Activated CD8-positive, alpha-beta memory T cell treated with anti-CD3 and anti-CD28 coated beads for 1 hour (primary cell): ENCODE data around the gene BSDC1.
"Not testable (repeated sequence)": the region's sequence is repeated elsewhere in the genome, so short reads cannot be mapped to it uniquely, and the experiment has no call there.

Experiments
- DNase-seq, 2 donors: peaks; one replicate each; pipeline ENCODE4 v3.0.0-alpha.2; 2020; ENCODE audit warnings: low read depth in 1 of 2; ENCODE audit errors: extremely low read depth in 1 of 2

Gene BSDC1, protein sequence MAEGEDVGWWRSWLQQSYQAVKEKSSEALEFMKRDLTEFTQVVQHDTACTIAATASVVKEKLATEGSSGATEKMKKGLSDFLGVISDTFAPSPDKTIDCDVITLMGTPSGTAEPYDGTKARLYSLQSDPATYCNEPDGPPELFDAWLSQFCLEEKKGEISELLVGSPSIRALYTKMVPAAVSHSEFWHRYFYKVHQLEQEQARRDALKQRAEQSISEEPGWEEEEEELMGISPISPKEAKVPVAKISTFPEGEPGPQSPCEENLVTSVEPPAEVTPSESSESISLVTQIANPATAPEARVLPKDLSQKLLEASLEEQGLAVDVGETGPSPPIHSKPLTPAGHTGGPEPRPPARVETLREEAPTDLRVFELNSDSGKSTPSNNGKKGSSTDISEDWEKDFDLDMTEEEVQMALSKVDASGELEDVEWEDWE

DNA sequence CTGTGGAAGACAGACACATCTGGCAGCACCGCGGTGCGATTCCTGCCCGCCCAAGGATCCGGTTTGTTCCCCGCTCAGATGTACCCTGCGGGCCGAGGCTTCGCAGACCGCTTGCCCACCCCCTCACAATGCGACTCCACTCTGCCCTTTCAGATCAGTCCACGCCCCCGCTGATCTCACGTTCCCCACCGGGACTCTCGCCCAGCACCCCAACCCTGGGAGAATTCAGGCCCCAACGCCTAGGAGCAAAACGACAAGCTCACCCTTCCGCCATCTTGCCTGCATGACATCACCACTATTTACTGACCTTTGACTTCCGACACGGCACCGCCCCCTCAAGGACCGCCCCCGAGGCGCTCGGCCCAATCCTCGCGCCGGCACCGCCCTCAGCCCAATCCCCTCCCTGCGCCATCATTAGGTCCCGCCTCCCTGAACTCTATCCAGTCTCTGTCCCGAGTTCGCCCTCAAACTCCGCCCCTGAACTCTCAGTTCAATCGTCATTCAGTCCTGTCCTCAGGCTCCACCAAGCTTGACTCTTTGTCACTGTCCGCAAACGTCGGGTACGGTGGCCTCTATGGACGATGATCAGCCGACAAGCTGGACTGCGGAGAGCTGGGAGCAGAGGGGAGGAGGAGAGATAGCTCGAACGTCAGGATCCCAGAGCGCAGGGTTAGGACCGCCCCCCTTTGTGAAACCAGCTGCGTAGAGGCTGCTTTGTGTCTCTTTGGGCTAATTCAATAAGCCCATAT is at the start of gene BSDC1:
Gene BSDC1, minus strand, starts transcription at position 301 of the 749 bp plus-strand sequence. Its CDS starts 27 bp downstream, at position 274.
- peak; percentile 92 to 95 for DNase-seq

GRCh38 chr1:32441467-32441866 is 47.2 kb upstream of the BSDC1 start:
- DNase-seq, result not testable (repeated sequence)

DNA sequence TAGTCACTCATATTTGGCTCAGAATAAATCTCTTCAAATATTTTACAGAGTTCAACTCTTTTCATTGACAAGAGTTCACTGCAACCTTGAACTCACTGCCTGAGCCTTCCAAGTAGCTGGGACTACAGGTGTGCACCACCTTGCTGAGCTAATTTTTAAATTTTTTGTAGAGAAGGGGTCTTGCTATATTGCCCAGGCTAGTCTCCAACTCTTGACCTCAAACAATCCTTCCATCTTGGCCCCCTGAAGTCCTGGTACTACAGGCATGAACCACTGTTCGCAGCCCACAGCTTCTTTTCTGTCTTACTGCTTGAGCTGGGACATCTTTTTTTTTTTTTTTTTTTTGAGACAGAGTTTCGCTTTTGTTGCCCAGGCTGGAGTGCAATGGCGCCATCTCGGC is 44.5 kb upstream of the BSDC1 start:
- not testable (repeated sequence) for DNase-seq

GRCh38 chr1:32438136-32438535 is 43.9 kb upstream of the BSDC1 start:
- DNase-seq, result no peak

DNA sequence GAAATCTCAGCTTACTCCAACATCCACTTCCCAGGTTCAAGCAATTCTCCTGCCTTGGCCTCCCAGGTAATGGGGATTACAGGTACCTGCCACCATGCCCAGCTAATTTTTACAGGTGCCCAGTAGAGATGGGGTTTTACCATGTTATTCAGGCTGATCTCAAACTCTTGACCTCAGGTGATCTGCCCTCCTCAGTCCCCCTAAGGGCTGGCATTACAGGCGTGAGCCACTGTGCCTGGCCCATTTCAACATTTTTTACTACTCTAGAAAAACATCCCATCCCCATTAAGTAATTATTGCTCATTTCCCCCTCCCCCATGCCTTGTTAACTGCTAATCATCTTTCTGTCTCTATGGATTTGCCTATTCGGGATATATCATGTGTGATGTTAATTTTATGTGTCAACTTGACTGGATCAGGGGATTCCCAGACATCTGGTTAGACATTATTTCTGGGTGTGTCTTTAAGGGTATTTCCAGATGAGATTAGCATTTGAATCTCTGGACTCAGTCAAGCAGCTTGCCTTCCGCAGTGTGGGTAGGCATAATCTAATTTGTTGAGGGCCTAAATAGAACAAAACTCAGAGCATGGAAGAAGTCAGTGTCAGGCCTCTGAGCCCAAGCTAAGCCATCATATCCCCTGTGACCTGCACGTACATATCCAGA is 37.6 kb upstream of the BSDC1 start:
- no peak for DNase-seq

GRCh38 chr1:32427264-32427963 is 33.2 kb upstream of the BSDC1 start:
- no peak for DNase-seq

GRCh38 chr1:32426489-32427255 is 32.4 kb upstream of the BSDC1 start:
- no peak for DNase-seq

DNA sequence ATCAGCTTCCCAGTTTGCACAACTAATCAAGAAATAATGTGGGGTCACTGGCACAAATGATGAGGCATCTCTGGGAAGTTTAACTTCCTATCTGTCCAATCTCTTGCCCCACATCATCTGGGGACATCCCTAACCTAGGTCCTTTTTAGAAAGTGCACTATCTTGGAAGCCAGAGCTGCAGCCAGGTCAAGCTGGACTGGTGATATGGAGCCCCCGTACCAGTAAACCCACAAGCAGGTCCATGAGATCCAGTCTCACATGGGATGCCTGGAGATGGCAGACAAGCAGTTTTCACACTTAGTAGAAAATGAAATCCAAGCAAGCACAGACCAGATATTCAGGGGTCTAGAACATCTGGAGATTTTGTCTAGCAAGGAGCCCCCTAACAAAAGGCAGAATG is 27.5 kb upstream of the BSDC1 start:
- DNase-seq, result no peak

- DNase-seq, result no peak
These were observed 20.1 kb upstream of the BSDC1 start for GRCh38 chr1:32414186-32414886.

- peak; percentile 53 to 60 for DNase-seq
These were observed 19.4 kb upstream of the BSDC1 start for GRCh38 chr1:32413507-32414185.

DNA sequence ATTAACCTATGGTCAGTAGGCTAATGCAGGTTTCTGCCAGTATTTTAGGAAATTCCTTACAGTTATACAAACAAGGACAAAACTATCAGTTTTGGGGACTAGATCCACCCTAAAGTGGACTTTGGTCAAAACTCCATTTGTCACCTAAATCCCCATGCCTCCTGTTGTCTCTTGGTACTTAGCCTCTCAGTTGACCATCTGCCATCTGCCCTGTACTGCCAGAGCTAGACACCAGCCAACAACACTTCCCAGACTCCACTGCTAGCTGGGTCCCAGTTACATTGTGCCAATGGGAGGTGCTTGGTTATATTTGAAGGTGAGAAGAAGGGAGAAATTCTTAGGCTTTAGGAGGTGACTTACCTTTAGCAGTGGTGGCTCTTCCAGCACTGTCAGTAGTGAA is 17.0 kb upstream of the BSDC1 start:
- DNase-seq, result no peak

GRCh38 chr1:32406629-32407111 is 12.4 kb upstream of the BSDC1 start:
- no peak for DNase-seq

DNA sequence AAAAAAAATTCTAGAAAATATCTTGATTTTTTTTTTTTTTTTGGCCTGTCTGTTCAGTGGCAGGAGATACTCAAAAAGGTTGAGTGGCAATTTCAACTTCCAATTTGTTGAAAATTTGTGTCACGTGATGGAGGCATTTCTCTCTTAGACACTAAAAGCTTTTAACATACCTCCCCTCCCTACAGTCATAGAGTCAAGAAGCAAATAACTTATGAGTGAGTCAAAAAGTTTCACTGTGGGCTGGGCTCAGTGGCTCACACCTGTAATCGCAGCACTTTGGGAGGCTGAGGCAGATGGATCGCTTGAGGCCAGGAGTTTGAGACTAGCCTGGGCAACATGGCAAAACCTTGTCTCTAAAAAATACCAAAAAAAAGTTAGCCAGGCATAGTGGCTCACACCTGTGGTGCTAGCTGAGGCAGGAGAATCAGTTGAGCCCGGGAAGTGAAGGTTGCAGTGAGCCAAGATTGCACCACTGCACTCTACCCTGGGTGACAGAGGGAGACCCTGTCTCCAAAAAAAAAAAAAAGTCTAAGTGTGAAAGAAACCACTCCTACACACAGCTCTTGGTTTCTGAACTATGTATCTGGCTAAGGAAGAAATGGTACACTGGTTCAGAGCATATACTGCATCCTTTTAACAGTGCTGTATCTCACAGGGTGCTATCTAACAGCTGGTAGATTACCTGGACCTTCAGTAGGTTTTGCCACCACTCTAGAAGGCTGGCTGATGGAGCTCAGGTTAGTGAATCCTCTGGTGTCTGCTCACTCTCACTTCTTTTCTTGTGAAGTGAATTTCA is 11.6 kb upstream of the BSDC1 start:
- DNase-seq, result no peak

GRCh38 chr1:32404946-32405345 is 10.7 kb upstream of the BSDC1 start:
- DNase-seq, result no peak

DNA sequence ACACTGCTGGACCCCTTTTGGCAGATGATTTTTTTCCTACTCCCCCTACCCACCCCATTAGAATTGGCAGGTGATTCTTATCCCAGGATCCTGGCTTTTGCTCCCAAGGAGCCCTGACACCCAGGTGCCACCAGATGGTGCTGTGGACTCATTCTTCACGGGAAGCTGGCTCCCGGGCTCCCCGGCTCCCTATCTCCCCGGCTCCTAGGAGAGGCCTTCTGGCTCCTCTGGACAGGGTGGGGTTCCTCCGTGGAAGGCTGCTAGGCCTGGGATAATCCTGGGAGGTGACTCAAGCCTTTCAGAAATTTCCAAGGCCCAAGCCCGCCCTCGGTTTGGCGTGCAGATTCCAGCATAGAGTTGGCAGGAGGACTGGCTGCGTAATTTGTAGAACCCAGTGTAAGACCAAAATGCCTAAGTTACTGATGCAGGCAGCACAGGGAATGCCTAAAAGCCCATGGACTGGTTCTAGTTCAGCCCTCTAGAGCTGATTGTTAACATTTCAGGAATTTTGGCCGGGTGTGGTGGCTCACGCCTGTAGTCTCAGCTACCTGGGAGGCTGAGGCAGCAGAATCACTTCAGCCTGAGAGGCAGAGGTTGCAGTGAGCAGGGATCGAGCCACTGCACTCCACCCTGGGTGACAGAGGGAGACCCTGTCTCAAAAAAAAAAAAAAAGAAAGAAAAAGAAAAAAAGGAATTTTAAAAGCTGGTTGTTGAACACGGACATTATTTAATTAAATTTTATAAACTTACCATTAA is 6.8 kb upstream of the BSDC1 start:
- DNase-seq, result peak; percentile 8 to 33

DNA sequence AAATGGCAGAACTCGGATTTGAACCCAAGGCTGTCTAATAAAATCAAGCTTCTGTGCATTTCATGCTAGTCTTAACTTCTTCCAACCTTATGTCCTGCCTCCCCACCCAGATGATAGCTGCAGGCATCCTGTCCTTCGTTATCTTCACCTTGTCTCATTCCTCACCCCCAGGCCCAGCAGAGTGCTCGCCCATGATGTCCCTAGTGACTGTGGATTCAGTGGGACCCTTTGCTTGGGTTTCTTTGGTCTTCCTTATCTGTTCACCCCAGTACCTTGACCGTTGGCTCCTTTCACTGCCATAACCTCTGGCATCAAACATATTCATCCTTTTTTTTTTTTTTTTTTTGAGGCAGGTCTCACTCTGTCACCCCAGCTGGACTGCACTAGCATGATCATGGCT is 5.6 kb upstream of the BSDC1 start:
- no peak for DNase-seq

DNA sequence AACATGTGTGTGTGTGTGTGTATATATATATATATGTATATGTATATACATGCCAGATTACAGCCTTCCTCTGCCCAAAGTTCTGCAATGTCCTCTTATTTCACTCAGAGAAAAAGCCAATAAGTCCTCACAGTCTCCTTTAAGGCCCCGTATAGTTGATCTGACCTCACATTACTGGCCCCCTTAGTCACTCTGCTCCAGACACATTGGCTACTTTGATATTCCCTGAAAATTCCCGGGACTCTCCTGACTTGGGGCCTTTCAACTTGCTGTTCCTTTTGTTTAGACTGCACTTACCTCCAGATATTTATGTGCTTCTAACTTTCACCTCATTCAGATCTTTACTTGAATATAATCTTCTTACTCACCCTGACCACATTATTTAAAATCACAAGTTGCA is 4.2 kb upstream of the BSDC1 start:
- DNase-seq, result no peak
